Colon (tissue), 2 donors: ENCODE measurements around the gene RPL18A.

Experiments
- FAIRE-seq: peaks from 2 replicates; lab custom pipeline; 2012; peaks lifted over from hg19 to GRCh38; lab: Jason Lieb, UNC
- donor health status: control.
- donor health status: control.

Gene RPL18A

DNA sequence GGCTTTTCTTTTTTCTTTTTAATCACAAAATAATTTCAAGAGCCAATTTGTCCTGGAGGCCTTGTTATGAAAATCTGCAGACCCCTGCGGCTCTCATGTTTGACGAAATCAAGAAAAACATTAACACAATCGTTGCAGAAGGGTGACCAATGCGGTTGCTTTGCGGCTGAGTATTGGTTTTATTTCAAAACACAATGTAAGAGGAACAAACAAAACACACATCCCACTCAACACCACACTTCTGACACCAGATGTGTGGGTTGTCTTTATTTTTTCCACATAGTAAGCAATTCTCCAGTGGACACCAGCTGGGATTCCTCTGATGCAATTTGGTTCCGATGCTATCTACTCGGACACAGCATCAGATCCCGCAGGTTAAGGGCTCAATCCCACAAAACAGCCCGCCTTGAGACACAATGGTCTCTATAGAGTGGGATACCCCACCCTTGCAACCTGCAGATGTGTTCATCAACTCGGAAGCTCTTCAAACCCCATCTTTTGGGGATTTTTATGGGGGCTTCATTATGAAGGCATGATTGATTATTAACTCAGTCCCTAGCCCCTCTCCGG lies 51.2 kb downstream of the RPL18A start:
- FAIRE-seq: no peak
